ENCODE data around the gene CRMP1. TPM values are rescaled to one million over a fixed set of nuclear protein-coding genes. Genes with fewer than 3 reads are reported as not detected.

The CRMP1 gene
- total RNA-seq, 1 experiment from 2014 or later, result 134 TPM

DNA sequence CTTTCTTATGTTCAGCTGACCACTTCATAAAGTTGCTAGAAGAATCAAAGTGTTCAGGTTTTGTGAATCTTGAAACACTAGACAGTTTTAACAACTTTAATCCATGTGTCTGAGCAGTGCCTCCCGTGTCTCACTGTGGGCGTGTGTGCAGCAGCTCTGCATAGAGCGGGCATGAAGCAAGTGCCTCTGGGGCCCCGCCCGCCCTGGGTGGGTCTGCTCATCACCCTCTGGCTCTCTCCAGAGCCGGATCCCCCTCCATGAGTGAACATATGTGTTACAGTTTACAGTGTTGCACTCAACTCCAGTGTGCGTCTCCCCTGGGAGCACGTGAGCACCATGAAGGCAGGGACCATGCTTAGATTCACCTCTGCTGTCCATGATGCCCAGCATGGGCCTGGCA is 37.6 kb upstream of the CRMP1 start (continued):
- TF ChIP-seq, protein P1, sequence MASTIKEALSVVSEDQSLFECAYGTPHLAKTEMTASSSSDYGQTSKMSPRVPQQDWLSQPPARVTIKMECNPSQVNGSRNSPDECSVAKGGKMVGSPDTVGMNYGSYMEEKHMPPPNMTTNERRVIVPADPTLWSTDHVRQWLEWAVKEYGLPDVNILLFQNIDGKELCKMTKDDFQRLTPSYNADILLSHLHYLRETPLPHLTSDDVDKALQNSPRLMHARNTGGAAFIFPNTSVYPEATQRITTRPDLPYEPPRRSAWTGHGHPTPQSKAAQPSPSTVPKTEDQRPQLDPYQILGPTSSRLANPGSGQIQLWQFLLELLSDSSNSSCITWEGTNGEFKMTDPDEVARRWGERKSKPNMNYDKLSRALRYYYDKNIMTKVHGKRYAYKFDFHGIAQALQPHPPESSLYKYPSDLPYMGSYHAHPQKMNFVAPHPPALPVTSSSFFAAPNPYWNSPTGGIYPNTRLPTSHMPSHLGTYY (CRISPR knock-in tag; IDR thresholded peaks at IDR 0.05), result no peak
- no peak for TF ChIP-seq TCF7 (CRISPR knock-in tag; IDR thresholded peaks at IDR 0.05; ENCODE audit: low read depth)
- TF ChIP-seq ZNF121 (CRISPR knock-in tag; IDR thresholded peaks at IDR 0.05), result no peak
- TF ChIP-seq SMAD3 (CRISPR knock-in tag; IDR thresholded peaks at IDR 0.05; ENCODE audit: borderline replicate concordance), result no peak
- no peak for TF ChIP-seq GTF2I (CRISPR knock-in tag; conservative IDR thresholded peaks at IDR 0.05)

DNA sequence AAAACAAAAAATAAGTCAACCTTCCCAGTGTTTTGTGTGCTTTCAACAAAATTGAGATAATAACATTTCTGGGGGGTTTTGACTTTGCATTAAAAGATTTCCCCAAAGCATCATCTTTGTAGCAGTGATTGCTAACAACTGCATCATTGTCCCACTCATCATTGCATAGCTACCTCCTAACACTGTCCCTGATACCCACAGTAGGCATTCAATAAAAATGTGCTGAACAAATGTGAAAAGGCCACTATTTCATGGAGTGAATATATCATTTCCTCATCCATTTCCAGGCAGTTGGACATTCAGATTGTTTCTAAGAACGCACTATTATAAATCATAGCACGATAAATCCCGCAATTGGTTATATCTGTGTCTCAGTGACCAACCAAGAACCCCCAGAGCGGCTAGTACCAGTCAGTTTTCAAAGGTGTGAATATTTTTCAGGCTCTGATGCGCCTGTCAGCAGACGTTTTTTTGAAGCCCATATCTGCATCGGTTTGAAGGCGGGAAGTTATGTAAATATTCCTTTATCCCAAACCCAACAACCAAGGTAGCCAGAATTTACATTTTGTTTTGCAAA is 36.0 kb upstream of the CRMP1 start:
- peaks cover 34% of the 10 kb centered on the region for H3K4me1 Mint-ChIP-seq
- no peaks in the 10 kb centered on the region for H3K36me3 Mint-ChIP-seq
- H3K27me3 Mint-ChIP-seq (ENCODE audit: low read depth), result no peaks in the 10 kb centered on the region

More for the DNA sequence above, 36.0 kb upstream of the CRMP1 start:
- DNase-seq (ENCODE audit: low spot score) (no peak), ATAC-seq (no peak)
- ChIA-PET CTCF (no interaction called here), POLR2A (no interaction called here)
- Mint-ChIP-seq H3K9me3 (no peaks in the 10 kb centered on the region), H3K4me3 (no peak overlapping the region), H3K27ac (no peak overlapping the region)
- TF ChIP-seq, protein P2, sequence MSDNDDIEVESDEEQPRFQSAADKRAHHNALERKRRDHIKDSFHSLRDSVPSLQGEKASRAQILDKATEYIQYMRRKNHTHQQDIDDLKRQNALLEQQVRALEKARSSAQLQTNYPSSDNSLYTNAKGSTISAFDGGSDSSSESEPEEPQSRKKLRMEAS (CRISPR knock-in tag; IDR thresholded peaks at IDR 0.05), result no peak
- TF ChIP-seq NFE2L1 (CRISPR knock-in tag; IDR thresholded peaks at IDR 0.05) (no peak), JAZF1 (CRISPR knock-in tag; IDR thresholded peaks at IDR 0.05) (no peak), NR2C2 (CRISPR knock-in tag; IDR thresholded peaks at IDR 0.05) (no peak), ELF4 (CRISPR knock-in tag; IDR thresholded peaks at IDR 0.05; ENCODE audit: low read depth) (no peak), CREM (CRISPR knock-in tag; IDR thresholded peaks at IDR 0.05) (no peak), HMGA2 (CRISPR knock-in tag; IDR thresholded peaks at IDR 0.05) (no peak), MYBL2 (CRISPR knock-in tag; IDR thresholded peaks at IDR 0.05) (no peak), NR1H2 (CRISPR knock-in tag; IDR thresholded peaks at IDR 0.05) (no peak)
- TF ChIP-seq, protein P3, sequence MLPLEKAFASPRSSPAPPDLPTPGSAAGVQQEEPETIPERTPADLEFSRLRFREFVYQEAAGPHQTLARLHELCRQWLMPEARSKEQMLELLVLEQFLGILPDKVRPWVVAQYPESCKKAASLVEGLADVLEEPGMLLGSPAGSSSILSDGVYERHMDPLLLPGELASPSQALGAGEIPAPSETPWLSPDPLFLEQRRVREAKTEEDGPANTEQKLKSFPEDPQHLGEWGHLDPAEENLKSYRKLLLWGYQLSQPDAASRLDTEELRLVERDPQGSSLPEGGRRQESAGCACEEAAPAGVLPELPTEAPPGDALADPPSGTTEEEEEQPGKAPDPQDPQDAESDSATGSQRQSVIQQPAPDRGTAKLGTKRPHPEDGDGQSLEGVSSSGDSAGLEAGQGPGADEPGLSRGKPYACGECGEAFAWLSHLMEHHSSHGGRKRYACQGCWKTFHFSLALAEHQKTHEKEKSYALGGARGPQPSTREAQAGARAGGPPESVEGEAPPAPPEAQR (CRISPR knock-in tag; IDR thresholded peaks at IDR 0.05), result no peak
- TF ChIP-seq, protein P4, sequence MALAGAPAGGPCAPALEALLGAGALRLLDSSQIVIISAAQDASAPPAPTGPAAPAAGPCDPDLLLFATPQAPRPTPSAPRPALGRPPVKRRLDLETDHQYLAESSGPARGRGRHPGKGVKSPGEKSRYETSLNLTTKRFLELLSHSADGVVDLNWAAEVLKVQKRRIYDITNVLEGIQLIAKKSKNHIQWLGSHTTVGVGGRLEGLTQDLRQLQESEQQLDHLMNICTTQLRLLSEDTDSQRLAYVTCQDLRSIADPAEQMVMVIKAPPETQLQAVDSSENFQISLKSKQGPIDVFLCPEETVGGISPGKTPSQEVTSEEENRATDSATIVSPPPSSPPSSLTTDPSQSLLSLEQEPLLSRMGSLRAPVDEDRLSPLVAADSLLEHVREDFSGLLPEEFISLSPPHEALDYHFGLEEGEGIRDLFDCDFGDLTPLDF (CRISPR knock-in tag; IDR thresholded peaks at IDR 0.05), result no peak
- TF ChIP-seq, protein P5, sequence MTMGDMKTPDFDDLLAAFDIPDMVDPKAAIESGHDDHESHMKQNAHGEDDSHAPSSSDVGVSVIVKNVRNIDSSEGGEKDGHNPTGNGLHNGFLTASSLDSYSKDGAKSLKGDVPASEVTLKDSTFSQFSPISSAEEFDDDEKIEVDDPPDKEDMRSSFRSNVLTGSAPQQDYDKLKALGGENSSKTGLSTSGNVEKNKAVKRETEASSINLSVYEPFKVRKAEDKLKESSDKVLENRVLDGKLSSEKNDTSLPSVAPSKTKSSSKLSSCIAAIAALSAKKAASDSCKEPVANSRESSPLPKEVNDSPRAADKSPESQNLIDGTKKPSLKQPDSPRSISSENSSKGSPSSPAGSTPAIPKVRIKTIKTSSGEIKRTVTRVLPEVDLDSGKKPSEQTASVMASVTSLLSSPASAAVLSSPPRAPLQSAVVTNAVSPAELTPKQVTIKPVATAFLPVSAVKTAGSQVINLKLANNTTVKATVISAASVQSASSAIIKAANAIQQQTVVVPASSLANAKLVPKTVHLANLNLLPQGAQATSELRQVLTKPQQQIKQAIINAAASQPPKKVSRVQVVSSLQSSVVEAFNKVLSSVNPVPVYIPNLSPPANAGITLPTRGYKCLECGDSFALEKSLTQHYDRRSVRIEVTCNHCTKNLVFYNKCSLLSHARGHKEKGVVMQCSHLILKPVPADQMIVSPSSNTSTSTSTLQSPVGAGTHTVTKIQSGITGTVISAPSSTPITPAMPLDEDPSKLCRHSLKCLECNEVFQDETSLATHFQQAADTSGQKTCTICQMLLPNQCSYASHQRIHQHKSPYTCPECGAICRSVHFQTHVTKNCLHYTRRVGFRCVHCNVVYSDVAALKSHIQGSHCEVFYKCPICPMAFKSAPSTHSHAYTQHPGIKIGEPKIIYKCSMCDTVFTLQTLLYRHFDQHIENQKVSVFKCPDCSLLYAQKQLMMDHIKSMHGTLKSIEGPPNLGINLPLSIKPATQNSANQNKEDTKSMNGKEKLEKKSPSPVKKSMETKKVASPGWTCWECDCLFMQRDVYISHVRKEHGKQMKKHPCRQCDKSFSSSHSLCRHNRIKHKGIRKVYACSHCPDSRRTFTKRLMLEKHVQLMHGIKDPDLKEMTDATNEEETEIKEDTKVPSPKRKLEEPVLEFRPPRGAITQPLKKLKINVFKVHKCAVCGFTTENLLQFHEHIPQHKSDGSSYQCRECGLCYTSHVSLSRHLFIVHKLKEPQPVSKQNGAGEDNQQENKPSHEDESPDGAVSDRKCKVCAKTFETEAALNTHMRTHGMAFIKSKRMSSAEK (CRISPR knock-in tag; IDR thresholded peaks at IDR 0.05; ENCODE audit: borderline replicate concordance), result no peak
- TF ChIP-seq, protein P6, sequence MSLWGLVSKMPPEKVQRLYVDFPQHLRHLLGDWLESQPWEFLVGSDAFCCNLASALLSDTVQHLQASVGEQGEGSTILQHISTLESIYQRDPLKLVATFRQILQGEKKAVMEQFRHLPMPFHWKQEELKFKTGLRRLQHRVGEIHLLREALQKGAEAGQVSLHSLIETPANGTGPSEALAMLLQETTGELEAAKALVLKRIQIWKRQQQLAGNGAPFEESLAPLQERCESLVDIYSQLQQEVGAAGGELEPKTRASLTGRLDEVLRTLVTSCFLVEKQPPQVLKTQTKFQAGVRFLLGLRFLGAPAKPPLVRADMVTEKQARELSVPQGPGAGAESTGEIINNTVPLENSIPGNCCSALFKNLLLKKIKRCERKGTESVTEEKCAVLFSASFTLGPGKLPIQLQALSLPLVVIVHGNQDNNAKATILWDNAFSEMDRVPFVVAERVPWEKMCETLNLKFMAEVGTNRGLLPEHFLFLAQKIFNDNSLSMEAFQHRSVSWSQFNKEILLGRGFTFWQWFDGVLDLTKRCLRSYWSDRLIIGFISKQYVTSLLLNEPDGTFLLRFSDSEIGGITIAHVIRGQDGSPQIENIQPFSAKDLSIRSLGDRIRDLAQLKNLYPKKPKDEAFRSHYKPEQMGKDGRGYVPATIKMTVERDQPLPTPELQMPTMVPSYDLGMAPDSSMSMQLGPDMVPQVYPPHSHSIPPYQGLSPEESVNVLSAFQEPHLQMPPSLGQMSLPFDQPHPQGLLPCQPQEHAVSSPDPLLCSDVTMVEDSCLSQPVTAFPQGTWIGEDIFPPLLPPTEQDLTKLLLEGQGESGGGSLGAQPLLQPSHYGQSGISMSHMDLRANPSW (CRISPR knock-in tag; conservative IDR thresholded peaks at IDR 0.05; ENCODE audit: low read depth), result no peak

Data from WTC11 (cell line).